GF-D8 (cell line): ENCODE results near the gene COL9A3.
"Not testable (repeated sequence)": the region's sequence is repeated elsewhere in the genome, so short reads cannot be mapped to it uniquely, and the experiment has no call there.

ENCODE experiments used
- DNase-seq: peaks from one replicate; lab custom pipeline; 2025; lab: John Stamatoyannopoulos, UW

COL9A3 gene

GRCh38 chr20:62835931-62836861 is 19.3 kb downstream of the COL9A3 start:
- DNase-seq: no peak

- DNase-seq: no peak
These were observed 20.2 kb downstream of the COL9A3 start for GRCh38 chr20:62836967-62837490.

- DNase-seq: no peak
These were observed 20.9 kb downstream of the COL9A3 start for GRCh38 chr20:62837790-62838127.

- peak; percentile 84 for DNase-seq
These were observed 21.5 kb downstream of the COL9A3 start for GRCh38 chr20:62838128-62838891.

GRCh38 chr20:62839261-62839660 is 22.4 kb downstream of the COL9A3 start:
- DNase-seq: no peak

GRCh38 chr20:62839816-62840215 is 23.0 kb downstream of the COL9A3 start:
- DNase-seq: no peak

- no peak for DNase-seq
These were observed 23.7 kb downstream of the COL9A3 start for GRCh38 chr20:62840244-62841197.

- no peak for DNase-seq
These were observed 24.9 kb downstream of the COL9A3 start for GRCh38 chr20:62841705-62842212.

- DNase-seq: no peak
These were observed 26.8 kb downstream of the COL9A3 start for GRCh38 chr20:62843656-62844055.

- DNase-seq: no peak
These were observed 27.3 kb downstream of the COL9A3 start for GRCh38 chr20:62844182-62844581.

- DNase-seq: no peak
These were observed 28.7 kb downstream of the COL9A3 start for GRCh38 chr20:62845416-62846160.

GRCh38 chr20:62846166-62846890 is 29.5 kb downstream of the COL9A3 start:
- no peak for DNase-seq

- DNase-seq: not testable (repeated sequence)
These were observed 32.1 kb downstream of the COL9A3 start for GRCh38 chr20:62848917-62849316.

- DNase-seq: no peak
These were observed 32.6 kb downstream of the COL9A3 start for GRCh38 chr20:62849431-62849830.

GRCh38 chr20:62850333-62850974 is 33.6 kb downstream of the COL9A3 start:
- no peak for DNase-seq

GRCh38 chr20:62852196-62852595 is 35.3 kb downstream of the COL9A3 start:
- DNase-seq: no peak

- no peak for DNase-seq
These were observed 36.0 kb downstream of the COL9A3 start for GRCh38 chr20:62852841-62853240.

- DNase-seq: not testable (repeated sequence)
These were observed 36.5 kb downstream of the COL9A3 start for GRCh38 chr20:62853304-62853703.

- no peak for DNase-seq
These were observed 37.3 kb downstream of the COL9A3 start for GRCh38 chr20:62854121-62854520.

GRCh38 chr20:62855120-62855519 is 38.3 kb downstream of the COL9A3 start:
- DNase-seq: no peak
